ENCODE measurements around the gene RNF126.

Gene RNF126

DNA sequence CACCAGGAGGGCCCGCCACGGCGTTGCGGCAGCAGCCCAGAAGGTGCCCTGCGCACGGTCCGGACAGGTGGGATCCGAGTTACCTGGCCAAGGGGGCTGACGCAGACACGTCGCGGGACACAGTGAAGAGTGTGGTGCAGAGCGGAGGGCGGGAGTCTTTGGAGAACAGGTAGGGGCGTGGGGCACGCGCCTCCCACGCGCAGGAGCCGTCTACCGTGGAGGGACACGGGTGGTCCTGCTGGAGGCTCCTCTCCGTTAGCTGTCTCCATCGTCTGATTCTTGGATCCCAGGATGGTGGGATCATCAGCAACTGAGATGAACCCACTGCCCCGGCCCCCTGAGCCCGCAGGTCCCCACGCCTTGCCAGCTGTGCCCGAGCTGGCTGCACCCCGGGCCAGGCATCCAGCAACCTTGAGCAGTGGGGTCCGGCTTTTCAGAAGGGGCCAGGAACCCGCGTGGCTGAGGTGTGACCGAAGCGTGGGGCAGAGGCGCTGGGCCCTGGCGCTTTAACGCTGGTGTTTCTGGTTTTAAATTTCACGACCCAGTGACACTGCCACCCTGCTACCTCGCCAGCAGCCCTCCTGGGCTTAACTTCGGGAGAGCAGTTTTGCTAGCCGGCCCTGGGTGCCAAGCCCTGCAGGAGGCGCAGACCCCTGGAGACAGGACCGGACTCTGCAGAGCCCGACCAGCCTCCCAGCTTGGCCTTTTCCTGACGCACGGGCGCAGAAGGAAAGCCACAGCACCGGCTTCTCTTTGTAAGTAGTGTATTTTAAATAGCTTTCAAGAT lies 16.0 kb downstream of the RNF126 start:
- DNase-seq (ENCODE audit: low read depth) = no peak

GRCh38 chr19:645912-646778 lies 16.9 kb downstream of the RNF126 start:
- TF ChIP-seq CTCF (IDR thresholded peaks at IDR 0.05; ENCODE audit: low read length, missing control alignments) = no peak
- no peak for DNase-seq (ENCODE audit: low read depth)
- H3K4me3 ChIP-seq (replicated peaks; ENCODE audit: low read depth, low read length) = no peak overlapping the region

More for the DNA sequence above, 16.0 kb downstream of the RNF126 start:
- no peak for TF ChIP-seq CTCF (IDR thresholded peaks at IDR 0.05; ENCODE audit: low read length, missing control alignments)
- H3K4me3 ChIP-seq (replicated peaks; ENCODE audit: low read depth, low read length) = no peak overlapping the region

GRCh38 chr19:644789-645188 lies 18.2 kb downstream of the RNF126 start:
- no peak overlapping the region for H3K4me3 ChIP-seq (replicated peaks; ENCODE audit: low read depth, low read length)
- TF ChIP-seq CTCF (IDR thresholded peaks at IDR 0.05; ENCODE audit: low read length, missing control alignments) = no peak
- no peak for DNase-seq (ENCODE audit: low read depth)

GRCh38 chr19:644363-644762 lies 18.7 kb downstream of the RNF126 start:
- H3K4me3 ChIP-seq (replicated peaks; ENCODE audit: low read depth, low read length) = no peak overlapping the region
- no peak for TF ChIP-seq CTCF (IDR thresholded peaks at IDR 0.05; ENCODE audit: low read length, missing control alignments)
- DNase-seq (ENCODE audit: low read depth) = no peak

GRCh38 chr19:643736-644135 lies 19.3 kb downstream of the RNF126 start:
- TF ChIP-seq CTCF (IDR thresholded peaks at IDR 0.05; ENCODE audit: low read length, missing control alignments) = no peak
- H3K4me3 ChIP-seq (replicated peaks; ENCODE audit: low read depth, low read length) = no peak overlapping the region
- no peak for DNase-seq (ENCODE audit: low read depth)

GRCh38 chr19:642767-643727 lies 20.0 kb downstream of the RNF126 start:
- TF ChIP-seq CTCF (IDR thresholded peaks at IDR 0.05; ENCODE audit: low read length, missing control alignments) = no peak
- no peak overlapping the region for H3K4me3 ChIP-seq (replicated peaks; ENCODE audit: low read depth, low read length)
- no peak for DNase-seq (ENCODE audit: low read depth)

All from fibroblast of pulmonary artery (primary cell).